Measurements from ENCODE around the gene MRPL54.
"Not testable (repeated sequence)": the region's sequence is repeated elsewhere in the genome, so short reads cannot be mapped to it uniquely, and the experiment has no call there.

Gene MRPL54

DNA sequence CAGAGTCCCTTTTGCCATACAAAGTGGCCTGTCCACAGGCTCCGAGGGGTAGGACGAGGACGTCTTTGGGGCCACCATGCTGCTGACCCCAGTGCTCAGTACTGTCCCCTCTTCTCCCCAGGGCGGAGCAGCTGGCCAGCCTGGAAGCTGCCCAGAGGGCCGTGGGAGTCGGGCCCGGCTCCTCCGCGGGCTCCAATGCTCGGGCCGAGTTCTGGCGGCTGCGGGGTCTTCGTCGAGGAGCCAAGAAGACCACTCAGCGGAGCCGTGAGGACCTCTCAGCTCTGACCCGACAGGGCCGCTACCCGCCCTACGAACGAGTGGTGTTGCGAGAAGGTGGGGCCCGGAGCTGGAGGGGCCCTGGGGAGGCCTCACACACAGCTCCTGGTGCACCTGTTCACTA lies 22.1 kb upstream of the MRPL54 start:
- no peak for DNase-seq (ENCODE audit: low spot score)

DNA sequence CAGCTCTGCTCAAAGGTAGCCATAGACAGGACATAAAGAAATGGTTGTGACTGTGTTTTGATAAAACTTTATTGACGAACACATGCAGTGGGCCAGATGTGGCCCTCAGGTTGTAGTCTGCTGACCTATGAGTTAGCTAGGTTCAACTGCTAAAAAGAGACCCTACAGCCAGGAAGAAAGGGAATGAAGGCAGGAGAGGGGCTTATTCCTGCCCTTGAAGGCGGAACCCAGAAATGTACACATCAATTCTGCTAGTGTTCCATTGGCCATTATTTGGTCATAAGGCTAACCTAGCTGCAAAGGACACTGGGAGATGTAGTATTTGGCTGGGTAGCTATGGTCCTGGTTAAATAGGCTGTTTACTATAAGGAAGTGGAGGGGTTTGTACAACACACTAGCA lies 19.0 kb upstream of the MRPL54 start:
- no peak for DNase-seq (ENCODE audit: low spot score)

DNA sequence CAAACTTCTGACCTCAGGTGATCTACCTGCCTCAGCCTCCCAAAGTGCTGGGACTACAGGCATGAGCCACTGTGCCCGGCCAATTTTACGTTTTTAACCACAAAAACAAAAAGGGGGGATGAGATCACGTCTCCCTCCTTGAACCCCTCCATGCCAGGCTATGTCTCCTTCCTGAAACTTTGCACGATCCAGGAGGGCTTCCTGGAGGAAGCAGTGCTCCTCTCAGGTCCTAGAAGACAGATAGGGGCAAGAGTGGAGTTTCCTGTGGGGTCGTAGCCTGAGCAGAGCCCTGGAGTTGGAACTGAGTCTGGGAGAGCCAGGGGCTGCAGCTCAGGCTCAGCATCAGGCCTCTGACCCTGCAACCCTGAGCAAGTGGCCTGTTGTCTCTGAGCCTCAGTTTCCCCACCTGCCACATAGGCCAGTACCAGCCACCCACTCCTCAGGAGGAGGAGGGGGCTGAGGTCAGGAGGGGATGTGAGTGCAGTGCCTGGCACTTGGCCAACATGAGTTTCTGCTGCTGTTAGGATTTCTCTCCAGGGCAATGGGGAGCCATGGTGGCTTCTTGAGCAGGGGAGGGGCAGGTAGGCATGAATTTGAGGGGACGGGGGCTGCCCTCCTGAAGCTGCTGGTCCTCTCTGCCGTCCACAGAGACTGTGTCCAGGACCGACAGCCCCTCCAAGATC lies 17.0 kb upstream of the MRPL54 start:
- no peak for DNase-seq (ENCODE audit: low spot score)

DNA sequence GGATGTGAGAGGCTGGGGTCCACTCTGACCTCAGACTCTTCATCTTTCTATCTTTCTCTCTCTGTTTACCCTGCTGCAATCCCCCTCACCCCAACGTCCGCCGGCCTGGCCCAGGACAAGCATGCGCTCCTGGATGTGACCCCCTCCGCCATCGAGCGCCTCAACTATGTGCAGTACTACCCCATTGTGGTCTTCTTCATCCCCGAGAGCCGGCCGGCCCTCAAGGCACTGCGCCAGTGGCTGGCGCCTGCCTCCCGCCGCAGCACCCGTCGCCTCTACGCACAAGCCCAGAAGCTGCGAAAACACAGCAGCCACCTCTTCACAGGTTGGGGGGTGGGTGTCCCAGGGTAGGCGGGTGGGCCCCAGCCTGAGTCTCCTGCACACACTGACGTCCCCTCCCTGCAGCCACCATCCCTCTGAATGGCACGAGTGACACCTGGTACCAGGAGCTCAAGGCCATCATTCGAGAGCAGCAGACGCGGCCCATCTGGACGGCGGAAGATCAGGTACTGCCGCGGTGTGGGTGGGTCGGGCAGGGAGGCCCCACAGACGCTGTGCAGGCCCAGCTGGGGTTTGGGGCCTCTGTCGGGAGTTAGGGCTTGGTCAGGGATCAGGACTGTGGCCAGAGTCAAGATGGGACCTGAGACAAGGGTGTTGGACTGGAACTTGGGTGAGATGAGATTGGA lies 16.0 kb upstream of the MRPL54 start:
- DNase-seq (ENCODE audit: low spot score) = no peak

DNA sequence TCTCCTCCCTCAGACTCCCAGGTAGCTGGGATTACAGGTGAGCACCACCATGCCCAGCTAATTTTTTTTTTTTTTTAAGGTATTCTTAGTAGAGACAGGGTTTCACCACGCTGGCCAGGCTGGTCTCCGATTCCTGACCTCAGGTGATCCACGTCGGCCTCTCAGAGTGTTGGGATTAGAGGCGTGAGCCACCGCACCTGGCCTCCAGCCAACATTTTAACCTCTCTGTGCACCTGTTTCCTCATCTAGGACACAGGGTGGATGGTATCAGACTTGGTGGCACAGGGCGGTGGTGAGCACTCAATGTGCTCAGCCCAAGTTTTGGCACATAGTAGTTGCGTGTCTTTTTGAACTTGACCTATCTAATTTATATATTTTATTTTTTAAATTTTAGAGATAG lies 13.5 kb upstream of the MRPL54 start:
- DNase-seq (ENCODE audit: low spot score) = no peak

DNA sequence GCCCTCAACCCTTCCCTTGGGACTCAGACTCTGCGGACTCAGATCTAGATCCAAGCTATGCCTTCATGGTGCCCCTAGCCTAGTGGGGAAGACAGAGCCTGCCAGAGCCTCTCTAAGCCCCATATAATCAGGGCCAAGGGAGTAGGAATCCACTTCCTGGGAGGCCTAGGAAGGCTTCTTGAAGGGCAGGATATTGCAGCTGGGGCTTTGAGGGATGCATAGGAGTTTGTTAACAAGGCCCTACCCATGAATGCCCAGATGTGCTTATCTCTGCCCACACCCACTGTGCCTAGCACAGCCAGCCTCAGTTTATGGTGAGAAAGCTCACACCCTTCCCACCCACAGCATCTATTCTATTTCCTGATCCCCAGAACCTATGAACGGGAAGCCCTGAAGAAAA lies 12.3 kb upstream of the MRPL54 start:
- DNase-seq (ENCODE audit: low spot score) = no peak

DNA sequence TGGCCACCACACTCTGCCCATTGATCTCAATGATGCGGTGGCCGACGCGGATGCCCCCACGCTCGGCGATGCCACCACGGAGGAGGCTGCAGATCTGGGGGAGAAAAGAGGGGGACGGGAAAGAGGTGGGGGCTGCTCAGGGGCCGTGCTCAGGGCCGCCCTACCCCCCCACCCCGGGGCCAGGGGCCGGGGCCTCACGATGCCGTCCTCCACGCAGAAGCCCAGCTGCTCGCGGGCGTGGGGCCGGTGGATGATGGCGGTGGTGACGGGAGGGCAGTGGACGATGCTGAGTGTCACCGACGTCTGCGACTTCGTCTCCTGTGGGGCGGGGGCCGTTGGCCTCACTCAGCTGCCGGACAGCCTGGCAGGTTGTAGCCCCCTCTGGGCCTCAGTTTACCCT lies 11.2 kb upstream of the MRPL54 start:
- no peak for DNase-seq (ENCODE audit: low spot score)

DNA sequence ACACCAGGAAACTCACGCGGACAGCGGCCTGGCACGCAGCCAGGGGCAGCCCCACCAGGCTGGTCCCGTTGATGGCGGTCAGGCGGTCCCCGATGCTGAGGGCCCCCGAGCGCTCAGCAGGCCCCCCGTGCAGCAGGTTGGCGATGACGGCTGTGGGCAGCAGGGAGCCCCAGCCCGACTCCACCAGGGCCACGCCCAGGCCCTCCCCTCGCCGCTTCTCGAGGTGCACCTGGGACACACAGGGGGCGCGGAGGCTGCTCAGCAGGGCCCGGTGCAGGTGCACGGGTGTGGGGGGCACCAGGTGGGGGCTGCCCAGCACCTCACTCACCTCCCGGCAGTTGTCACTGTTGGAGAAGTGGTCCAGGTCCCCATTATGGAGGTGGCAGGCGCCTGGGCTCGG lies 10.0 kb upstream of the MRPL54 start:
- no peak for DNase-seq (ENCODE audit: low spot score)

DNA sequence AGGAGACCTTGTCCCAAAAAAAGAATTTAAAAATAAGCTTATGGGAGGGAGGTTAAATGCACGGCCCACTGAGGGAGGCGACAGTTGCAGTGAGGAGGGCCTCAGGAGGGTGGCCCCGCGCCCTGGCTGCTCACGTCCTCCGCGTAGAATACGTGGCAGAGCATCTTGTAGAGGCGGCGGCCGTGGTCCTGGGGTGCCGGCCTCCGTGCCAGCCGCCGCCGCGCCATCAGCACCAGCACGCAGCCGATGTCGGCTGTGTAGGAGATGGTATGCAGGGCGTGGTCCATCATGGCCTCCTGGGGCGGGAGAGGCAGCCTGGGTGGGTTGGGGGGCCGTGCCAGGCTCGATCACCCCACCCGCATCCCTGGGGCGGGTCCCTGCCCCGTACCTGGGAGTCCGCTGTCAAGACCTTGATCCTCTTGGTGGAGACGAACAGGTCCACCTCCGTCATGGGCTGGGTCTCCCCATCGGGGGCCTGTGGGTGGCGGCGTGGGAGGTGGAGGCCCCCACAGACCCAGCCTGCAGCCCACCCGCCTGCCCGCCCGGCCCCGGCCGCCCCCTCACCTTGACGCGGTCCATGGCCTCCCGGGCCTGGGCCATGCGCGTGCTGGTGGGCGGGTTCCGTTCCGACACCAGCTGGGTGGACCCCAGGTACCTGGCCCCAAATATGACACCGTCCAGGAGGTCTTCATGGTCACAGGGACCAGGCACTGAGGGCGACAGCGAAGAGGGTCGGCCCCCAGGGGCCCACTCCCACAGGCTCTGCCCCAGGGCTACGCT lies 8.7 kb upstream of the MRPL54 start:
- DNase-seq (ENCODE audit: low spot score) = no peak

DNA sequence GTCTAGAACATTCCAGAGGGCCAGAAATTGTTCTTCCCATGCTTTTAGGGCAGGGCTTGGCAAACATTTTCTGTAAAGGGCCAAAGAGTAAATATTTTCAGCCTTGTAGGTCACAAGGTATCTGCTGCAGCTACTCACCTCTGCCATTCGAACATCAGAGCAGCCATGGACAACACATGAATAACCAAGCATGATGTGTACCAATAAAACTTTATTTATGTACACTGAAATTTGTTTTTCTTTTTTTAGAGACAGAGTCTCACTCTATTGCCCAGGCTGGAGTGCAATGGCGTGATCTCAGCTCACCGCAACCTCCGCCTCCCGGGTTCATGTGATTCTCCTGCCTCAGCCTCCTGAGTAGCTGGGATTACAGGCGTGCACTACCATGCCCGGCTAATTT lies 4.8 kb upstream of the MRPL54 start:
- DNase-seq (ENCODE audit: low spot score) = not testable (repeated sequence)

DNA sequence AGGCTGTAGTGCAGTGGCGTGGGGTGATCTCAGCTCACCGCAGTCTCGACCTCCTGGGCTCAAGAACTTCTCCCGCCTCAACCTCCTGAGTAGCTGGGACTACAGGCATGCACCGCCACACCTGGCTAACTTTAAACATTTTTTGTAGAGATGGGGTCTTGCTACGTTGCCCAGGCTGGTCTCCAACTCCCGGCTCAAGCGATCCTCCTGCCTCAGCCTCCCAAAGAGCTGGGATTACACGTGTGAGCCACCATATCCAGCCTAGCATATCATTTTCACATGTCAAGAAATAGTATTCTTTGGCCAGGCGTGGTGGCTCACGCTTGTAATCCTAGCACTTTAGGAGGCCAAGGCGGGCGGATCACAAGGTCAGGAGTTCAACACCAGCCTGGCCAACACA lies 4.2 kb upstream of the MRPL54 start:
- not testable (repeated sequence) for DNase-seq (ENCODE audit: low spot score)

DNA sequence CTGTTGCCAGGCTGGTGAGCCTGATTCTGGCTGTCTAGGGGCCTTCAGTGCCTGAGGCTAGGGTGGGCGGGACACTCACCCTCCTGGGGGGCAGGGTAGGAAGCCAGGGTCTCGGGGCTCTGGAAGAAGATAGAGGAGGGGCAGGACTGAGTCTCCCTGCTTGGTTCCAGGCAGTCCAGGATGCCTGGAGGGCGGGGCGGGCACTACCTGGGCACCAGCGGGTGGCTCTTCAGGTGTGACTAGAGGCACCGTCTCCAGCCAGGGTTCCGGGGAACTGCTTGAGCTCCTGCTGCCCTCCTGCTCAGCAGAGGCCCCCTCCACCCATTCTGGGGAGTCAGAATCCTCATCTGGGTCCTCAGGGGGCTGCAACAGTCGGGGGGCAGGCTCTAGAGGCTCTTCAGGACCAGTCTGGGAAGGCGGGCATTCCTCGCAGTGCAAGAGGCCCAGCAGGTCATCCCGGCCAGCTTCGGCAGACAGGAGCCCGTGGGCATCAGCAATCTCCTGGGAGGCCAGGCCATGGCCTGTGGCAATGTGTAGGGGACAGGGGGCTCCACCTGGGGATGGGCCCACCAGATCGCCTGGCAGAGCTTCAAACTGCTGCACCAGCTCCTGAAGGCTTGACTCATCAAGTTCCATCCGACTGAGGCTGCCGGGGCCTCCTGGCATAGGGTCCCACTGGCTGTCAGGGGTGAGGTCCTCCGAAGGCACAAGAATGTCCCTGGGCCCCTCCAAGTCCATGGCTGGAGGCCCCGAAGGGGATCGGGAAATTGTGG lies 2.8 kb upstream of the MRPL54 start:
- DNase-seq (ENCODE audit: low spot score) = no peak

DNA sequence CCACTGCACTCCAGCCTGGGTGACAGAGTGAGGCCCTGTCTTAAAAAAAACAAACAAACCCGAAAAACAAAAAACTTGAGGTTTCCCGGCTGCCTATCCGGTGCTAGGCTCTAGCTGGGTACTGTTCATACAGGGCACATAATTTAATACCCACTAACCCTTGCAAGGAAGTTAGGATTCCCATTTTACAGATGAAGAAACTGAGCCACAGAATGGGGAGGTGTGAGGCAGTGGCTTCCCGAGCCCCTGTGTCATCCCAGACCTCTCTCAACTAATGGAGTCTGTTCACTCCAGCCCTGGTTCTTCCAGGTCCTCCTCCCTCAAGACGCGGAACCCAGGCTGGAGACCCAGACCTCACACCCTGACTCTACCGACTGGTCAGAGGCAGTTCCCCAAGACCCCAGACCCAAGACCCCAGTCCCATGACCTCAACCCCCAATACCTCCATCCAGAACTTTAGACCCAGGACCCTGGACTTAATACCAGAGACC lies 1.6 kb upstream of the MRPL54 start:
- DNase-seq (ENCODE audit: low spot score) = no peak

DNA sequence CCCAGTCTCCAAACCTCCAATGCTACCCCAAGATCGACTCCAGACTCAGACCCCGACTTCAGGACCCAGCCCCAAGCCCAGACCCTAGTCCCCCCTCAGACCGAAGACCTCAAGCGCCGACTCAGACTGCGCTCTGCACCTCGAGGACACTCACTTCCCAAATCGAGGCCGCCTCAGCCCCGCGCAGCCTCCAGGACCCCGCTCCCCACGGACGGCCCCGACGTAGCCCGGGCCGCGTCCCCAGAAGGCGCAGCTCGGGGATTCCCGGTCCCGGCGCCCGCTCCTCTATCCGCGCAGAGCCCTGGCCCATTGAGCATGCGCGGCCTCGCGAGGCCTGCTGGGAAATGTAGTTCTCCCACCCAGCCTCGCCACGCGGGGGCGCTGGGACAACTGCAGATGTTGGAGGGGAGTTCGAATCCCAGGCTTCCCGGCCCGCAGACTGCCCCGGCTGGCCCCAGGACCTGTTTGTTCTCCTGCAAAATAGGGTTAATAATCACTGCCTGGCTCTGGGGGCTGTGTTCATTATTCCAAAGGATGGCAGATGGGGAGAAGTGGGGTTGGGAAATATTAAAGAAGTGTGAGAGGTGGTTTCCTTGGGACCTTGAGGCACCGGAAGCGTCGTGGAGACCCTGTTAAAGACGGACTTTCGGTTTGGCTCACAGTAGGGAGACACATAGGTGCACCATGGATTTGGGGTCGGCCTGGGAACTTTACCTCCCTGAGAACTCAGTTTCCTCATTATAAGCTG lies 926 bp upstream of the MRPL54 start, which contains the start of gene APBA3:
TSS of gene APBA3 (minus strand) at position 311 of the 748 bp plus-strand sequence. CDS start 1,428 bp downstream, outside the sequence.
- peak; percentile 93 for DNase-seq (ENCODE audit: low spot score)

DNA sequence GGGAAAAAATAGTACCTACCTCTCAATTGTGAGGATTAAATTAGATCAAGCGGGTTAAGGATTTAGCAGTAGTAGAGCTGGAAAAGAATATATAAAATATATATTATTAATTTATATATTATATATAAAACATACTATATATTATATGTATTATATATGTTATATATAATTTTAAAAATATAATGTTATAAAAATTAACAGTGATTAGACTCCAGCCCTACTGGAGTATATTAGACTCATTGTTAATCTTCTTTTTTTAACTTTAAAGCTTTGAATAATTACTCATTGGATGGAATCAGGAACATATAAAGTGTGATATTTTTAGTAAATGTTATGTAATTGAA lies 380 bp upstream of the MRPL54 start:
- no peak for DNase-seq (ENCODE audit: low spot score)

DNA sequence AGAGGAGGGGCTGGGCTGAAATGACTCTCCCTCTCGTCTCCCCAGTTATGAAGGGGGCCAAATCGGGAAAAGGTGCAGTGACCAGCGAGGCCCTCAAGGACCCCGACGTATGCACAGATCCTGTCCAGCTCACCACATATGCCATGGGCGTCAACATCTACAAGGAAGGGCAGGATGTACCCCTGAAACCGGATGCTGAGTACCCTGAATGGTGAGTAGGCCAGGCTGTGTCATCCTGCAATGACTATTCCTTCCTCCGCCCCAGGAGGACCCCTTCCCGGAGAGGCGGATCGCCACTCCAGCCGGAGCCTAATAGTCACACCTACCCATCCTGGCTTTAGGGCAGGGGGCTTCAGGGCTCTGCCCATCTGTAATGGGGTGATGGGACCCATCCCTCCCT lies 2.6 kb downstream of the MRPL54 start:
- no peak for DNase-seq (ENCODE audit: low spot score)

DNA sequence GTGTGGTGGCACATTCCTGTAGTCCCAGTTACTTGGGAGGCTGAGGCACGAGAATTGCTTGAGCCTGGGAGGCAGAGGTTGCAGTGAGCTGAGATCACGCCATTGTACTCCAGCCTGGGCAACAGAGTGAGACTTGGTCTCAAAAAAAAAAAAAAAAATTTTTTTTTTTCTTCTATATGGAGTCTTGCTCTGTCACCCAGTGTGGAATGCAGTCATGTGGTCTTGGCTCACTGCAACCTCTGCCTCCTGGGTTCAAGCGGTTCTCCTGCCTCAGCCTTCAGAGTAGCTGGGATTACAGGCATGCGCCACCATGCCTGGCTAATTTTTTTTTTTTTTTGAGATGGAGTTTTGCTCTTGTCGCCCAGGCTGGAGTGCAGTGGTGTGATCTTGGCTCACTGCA lies 3.3 kb downstream of the MRPL54 start:
- not testable (repeated sequence) for DNase-seq (ENCODE audit: low spot score)

DNA sequence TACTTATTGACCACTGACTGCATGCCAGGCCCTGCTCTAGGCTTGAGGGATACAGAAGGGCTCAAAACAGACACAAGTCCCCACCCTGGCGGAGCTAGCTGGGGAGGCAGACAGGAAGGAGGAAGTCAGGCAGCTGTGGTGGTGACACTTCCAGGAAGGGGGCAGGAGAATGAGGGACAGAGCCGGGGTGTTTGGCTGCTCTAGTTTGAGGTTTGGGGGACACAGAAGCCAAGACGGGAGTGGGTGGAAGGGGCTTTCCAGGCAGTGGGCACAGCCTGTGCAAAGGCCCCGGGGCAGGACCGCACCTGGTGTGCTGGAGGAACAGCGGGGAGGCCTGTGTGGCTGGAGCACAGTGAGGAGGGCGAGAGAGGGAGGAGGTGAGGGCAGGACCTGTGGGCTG lies 4.0 kb downstream of the MRPL54 start:
- no peak for DNase-seq (ENCODE audit: low spot score)

DNA sequence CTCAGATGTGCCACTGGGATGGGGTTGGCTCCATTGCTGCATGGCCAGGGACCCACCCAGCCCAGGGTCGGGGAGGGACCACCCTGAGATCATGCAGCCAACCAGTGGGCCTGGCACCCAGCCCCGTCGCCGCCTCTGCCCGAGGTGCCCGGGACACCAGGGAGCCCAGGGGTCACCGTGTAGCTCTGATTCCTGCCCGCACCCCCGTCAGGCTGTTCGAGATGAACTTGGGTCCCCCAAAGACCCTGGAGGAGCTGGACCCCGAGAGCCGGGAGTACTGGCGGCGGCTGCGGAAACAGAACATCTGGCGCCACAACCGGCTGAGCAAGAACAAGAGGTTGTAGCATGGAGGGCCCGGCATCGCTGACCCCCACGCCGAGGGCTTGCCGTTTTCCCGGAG lies 4.6 kb downstream of the MRPL54 start:
- DNase-seq (ENCODE audit: low spot score) = no peak

DNA sequence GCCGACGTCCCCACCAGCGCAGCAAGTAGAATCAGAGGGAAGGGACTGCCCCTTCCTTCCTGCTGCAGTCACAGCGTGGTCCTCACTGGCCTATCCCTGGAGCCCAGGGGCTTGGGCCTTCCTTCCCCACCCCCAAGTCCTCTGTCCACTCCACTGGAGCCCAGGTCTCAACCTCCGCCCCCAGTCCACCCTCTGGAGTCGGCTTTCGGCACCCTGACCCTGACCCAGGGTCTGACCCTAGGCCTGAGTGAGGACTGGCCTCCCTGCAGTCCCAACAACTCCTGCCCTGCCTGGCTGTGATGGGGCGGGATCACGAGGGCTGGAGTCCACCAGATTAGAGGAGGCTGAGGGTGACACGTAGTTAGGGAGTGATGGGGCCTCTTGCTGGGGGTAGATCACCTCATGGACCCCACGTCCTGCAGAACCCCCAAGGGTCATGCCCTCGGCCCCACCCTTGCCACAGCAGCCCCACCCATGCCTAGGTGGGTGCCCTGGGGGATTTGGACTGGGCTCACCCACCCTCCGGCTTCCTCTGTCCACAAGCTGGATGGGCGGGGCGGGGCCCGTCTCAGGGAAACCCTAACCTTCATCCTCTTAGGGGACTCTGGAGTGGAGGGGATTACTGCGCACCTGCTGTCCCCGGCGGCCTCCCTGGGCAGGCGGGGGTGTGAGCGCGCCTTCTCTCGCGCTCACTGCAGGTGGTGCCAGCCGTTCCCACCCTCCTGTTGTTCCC lies 5.7 kb downstream of the MRPL54 start:
- no peak for DNase-seq (ENCODE audit: low spot score)

DNA sequence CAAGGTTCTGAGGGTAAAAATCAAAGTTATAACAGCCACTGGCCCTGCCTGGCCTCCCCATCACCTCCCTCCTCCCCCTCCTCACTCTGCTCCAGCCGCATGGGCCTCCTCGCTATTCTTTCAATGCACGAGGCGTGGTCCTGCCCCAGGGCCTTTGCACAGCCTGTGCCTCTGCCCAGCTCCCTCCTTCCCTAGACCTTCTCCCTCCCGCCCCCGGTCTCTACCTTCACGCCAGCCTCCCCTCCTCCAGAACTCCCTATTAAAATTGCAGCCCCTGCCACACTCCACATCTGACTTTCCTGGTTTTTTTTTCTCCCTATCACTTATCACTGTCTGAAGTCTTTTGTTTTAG lies 6.2 kb downstream of the MRPL54 start:
- no peak for DNase-seq (ENCODE audit: low spot score)

All from HuH-7.5 (cell line).